ENCODE results near the gene FGF14.

The FGF14 gene

GRCh38 chr13:102227741-102228140 is 174.1 kb downstream of the FGF14 start:
- H3K9ac ChIP-seq (ENCODE audit: low read length): no peak overlapping the region
- no peaks in the 10 kb centered on the region; the same call in 1 of the 2 replicates for H3K27me3 ChIP-seq (ENCODE audit: low read length)
- H3K36me3 ChIP-seq (ENCODE audit: low read length): no peaks in the 10 kb centered on the region
- 0 out of 2 replicates have a peak, but pooled peaks cover 2% of the 10 kb centered on the region for H4K20me1 ChIP-seq (ENCODE audit: low read depth, low read length)
- no peak overlapping the region for H2AFZ ChIP-seq (ENCODE audit: low read depth, low read length, severe bottlenecking)
- TF ChIP-seq EZH2phosphoT487 (conservative IDR thresholded peaks at IDR 0.05; ENCODE audit: low read length) (no peak), CTCF (IDR thresholded peaks at IDR 0.05; ENCODE audit: insufficient read depth, low read length, poor library complexity, severe bottlenecking) (no peak)
- H3F3A ChIP-seq (ENCODE audit: insufficient read depth): no peaks in the 10 kb centered on the region
- H3K27ac ChIP-seq (ENCODE audit: low read depth, low read length): no peak overlapping the region
- no peak overlapping the region for H3K4me3 ChIP-seq (ENCODE audit: insufficient read depth, low read length, poor library complexity, severe bottlenecking)
- H3K9me2 ChIP-seq (replicated peaks; ENCODE audit: insufficient read depth, low read length): no peaks in the 10 kb centered on the region
- H3K79me2 ChIP-seq (ENCODE audit: insufficient read depth, low read length): no peaks in the 10 kb centered on the region
- H3K9me3 ChIP-seq (ENCODE audit: insufficient read depth, low read length): no peaks in the 10 kb centered on the region
- no peak overlapping the region for H3K4me2 ChIP-seq (ENCODE audit: low read depth, low read length, poor library complexity, severe bottlenecking)

GRCh38 chr13:102226591-102226990 is 175.3 kb downstream of the FGF14 start:
- no peaks in the 10 kb centered on the region for H3F3A ChIP-seq (ENCODE audit: insufficient read depth)
- no peak overlapping the region for H2AFZ ChIP-seq (ENCODE audit: low read depth, low read length, severe bottlenecking)
- no peaks in the 10 kb centered on the region for H3K36me3 ChIP-seq (ENCODE audit: low read length)
- H3K9me2 ChIP-seq (replicated peaks; ENCODE audit: insufficient read depth, low read length): no peaks in the 10 kb centered on the region
- no peaks in the 10 kb centered on the region; the same call in 1 of the 2 replicates for H3K27me3 ChIP-seq (ENCODE audit: low read length)
- TF ChIP-seq CTCF (IDR thresholded peaks at IDR 0.05; ENCODE audit: insufficient read depth, low read length, poor library complexity, severe bottlenecking): no peak
- TF ChIP-seq EZH2phosphoT487 (conservative IDR thresholded peaks at IDR 0.05; ENCODE audit: low read length): no peak
- no peak overlapping the region for H3K4me3 ChIP-seq (ENCODE audit: insufficient read depth, low read length, poor library complexity, severe bottlenecking)
- no peak overlapping the region for H3K9ac ChIP-seq (ENCODE audit: low read length)
- no peak overlapping the region for H3K4me2 ChIP-seq (ENCODE audit: low read depth, low read length, poor library complexity, severe bottlenecking)
- H3K9me3 ChIP-seq (ENCODE audit: insufficient read depth, low read length): no peaks in the 10 kb centered on the region
- H3K79me2 ChIP-seq (ENCODE audit: insufficient read depth, low read length): no peaks in the 10 kb centered on the region
- H4K20me1 ChIP-seq (ENCODE audit: low read depth, low read length): 0 out of 2 replicates have a peak, but pooled peaks cover under 1% of the 10 kb centered on the region
- no peak overlapping the region for H3K27ac ChIP-seq (ENCODE audit: low read depth, low read length)

GRCh38 chr13:102225892-102226291 is 176.0 kb downstream of the FGF14 start:
- H3K9me2 ChIP-seq (replicated peaks; ENCODE audit: insufficient read depth, low read length): no peaks in the 10 kb centered on the region
- no peak overlapping the region for H2AFZ ChIP-seq (ENCODE audit: low read depth, low read length, severe bottlenecking)
- no peaks in the 10 kb centered on the region; the same call in 1 of the 2 replicates for H3K27me3 ChIP-seq (ENCODE audit: low read length)
- no peaks in the 10 kb centered on the region for H3F3A ChIP-seq (ENCODE audit: insufficient read depth)
- H3K36me3 ChIP-seq (ENCODE audit: low read length): no peaks in the 10 kb centered on the region
- no peak for TF ChIP-seq EZH2phosphoT487 (conservative IDR thresholded peaks at IDR 0.05; ENCODE audit: low read length)
- TF ChIP-seq CTCF (IDR thresholded peaks at IDR 0.05; ENCODE audit: insufficient read depth, low read length, poor library complexity, severe bottlenecking): no peak
- H3K4me3 ChIP-seq (ENCODE audit: insufficient read depth, low read length, poor library complexity, severe bottlenecking): no peak overlapping the region
- no peaks in the 10 kb centered on the region for H3K79me2 ChIP-seq (ENCODE audit: insufficient read depth, low read length)
- H3K9me3 ChIP-seq (ENCODE audit: insufficient read depth, low read length): no peaks in the 10 kb centered on the region
- no peak overlapping the region for H3K9ac ChIP-seq (ENCODE audit: low read length)
- H4K20me1 ChIP-seq (ENCODE audit: low read depth, low read length): no peaks in the 10 kb centered on the region
- H3K4me2 ChIP-seq (ENCODE audit: low read depth, low read length, poor library complexity, severe bottlenecking): no peak overlapping the region
- no peak overlapping the region for H3K27ac ChIP-seq (ENCODE audit: low read depth, low read length)
